GM12878 (cell line): Measurements from ENCODE around the gene STMP1. TPM values are rescaled to one million over a fixed set of nuclear protein-coding genes. Genes with fewer than 3 reads are reported as not detected.

Experiments
- ATAC-seq: fragments of 200-7000 bp; cut with Tn5 transposase; 3 replicates; pipeline ENCODE4 v1.9.1; 2020; ENCODE audit warnings: mild to moderate bottlenecking, moderate library complexity
- BruUV-seq: library from RNA; stranded (reverse); fragments of 400-500 nt; replicated peaks from 2 replicates; lab custom pipeline; 2021; lab: Mats Ljungman, UMichigan
- CTCF ChIA-PET: fragments of 300-600 bp; sonication (Branson Sonifier 250); formaldehyde crosslinking; extraction: SDS; loops from one replicate; lab custom pipeline; 2021; ENCODE audit warnings: inconsistent platforms; lab: Yijun Ruan, JAX
- POLR2A ChIA-PET: fragments of 350-600 bp; formaldehyde crosslinking; extraction: SDS; loops from one replicate; lab custom pipeline; 2021; ENCODE audit warnings: inconsistent platforms; lab: Charles Lee
- RAD21 ChIA-PET: fragments of 300-600 bp; sonication (Branson Sonifier 250); formaldehyde crosslinking; loops from one replicate; lab custom pipeline; 2023; ENCODE audit warnings: antibody characterized with exemption; ENCODE audit not compliant: unreplicated experiment; lab: Charles Lee
- SMC1A ChIA-PET: fragments of 300-600 bp; sonication (Branson Sonifier 250); formaldehyde crosslinking; loops from one replicate; lab custom pipeline; 2023; ENCODE audit not compliant: unreplicated experiment, uncharacterized antibody; lab: Charles Lee
- DNase-seq: peaks from one replicate; pipeline ENCODE4 v3.0.0-alpha.2; 2011; ENCODE audit warnings: low read depth, low spot score
- FAIRE-seq: peaks from 3 replicates; lab custom pipeline; 2011; peaks lifted over from hg19 to GRCh38; lab: Jason Lieb, UNC
- H2AFZ ChIP-seq: 2 replicates; pipeline ENCODE4 v1.6.0; 2011; ENCODE audit warnings: low read depth, low read length, control low read depth; ENCODE audit not compliant: control insufficient read depth
- H3K27ac ChIP-seq: 2 replicates; pipeline ENCODE4 v1.5.1; 2011; ENCODE audit warnings: control low read depth; ENCODE audit not compliant: control insufficient read depth, insufficient read depth
- H3K27me3 ChIP-seq, 2 experiments: replicated peaks in 1 of 2; 2 replicates each; pipeline versions ENCODE4 v1.6.0 to v1.6.1; 2011; ENCODE audit warnings: low read length in 1 of 2; ENCODE audit not compliant: control insufficient read depth in 2 of 2, insufficient read depth in 2 of 2
- H3K36me3 ChIP-seq, 2 experiments: 2 replicates each; pipeline ENCODE4 v1.5.1; 2011; ENCODE audit warnings: low read length in 1 of 2; ENCODE audit not compliant: control insufficient read depth in 2 of 2, insufficient read depth in 2 of 2
- H3K4me1 ChIP-seq: 2 replicates; pipeline ENCODE4 v1.6.1; 2011; ENCODE audit warnings: mild to moderate bottlenecking, low read length, moderate library complexity, mixed read lengths; ENCODE audit not compliant: control insufficient read depth, insufficient read depth
- H3K4me2 ChIP-seq: 2 replicates; pipeline ENCODE4 v1.6.0; 2011; ENCODE audit warnings: control low read depth; ENCODE audit not compliant: control insufficient read depth, insufficient read depth
- H3K4me3 ChIP-seq: fragments of 200-600 bp; sonication (generic); 2 replicates; pipeline ENCODE4 v1.5.1; 2016
- H3K79me2 ChIP-seq: 2 replicates; pipeline ENCODE4 v1.6.0; 2011; ENCODE audit warnings: low read length; ENCODE audit not compliant: control insufficient read depth, insufficient read depth
- H3K9ac ChIP-seq: 2 replicates; pipeline ENCODE4 v1.8.0; 2011; ENCODE audit warnings: low read length, control low read depth, mixed read lengths; ENCODE audit not compliant: control insufficient read depth, insufficient read depth
- H3K9me3 ChIP-seq: replicated peaks from 3 replicates; pipeline ENCODE4 v1.5.1; 2011; ENCODE audit warnings: mild to moderate bottlenecking, low read length; ENCODE audit not compliant: control insufficient read depth, insufficient read depth
- H4K20me1 ChIP-seq: 2 replicates; pipeline ENCODE4 v1.6.0; 2011; ENCODE audit not compliant: control insufficient read depth, insufficient read depth
- ATF7 ChIP-seq: fragments of 450-650 bp; IDR thresholded peaks from 2 replicates; pipeline ENCODE4 v1.6.1; 2016; ENCODE audit warnings: low read depth, mild to moderate bottlenecking
- CHD2 ChIP-seq: IDR thresholded peaks from 2 replicates; pipeline ENCODE4 v1.6.1; 2011; ENCODE audit warnings: low read depth, low read length, improper control_type of control experiment, borderline replicate concordance
- EGR1 ChIP-seq, 2 experiments: IDR thresholded peaks; 1 replicate in 1 of 2; 2 replicates in 1 of 2; pipeline ENCODE4 v1.6.1; 2011 to 2012; ENCODE audit warnings: low read depth in 2 of 2, low read length in 2 of 2, borderline replicate concordance in 1 of 2, mild to moderate bottlenecking in 1 of 2, moderate library complexity in 1 of 2
- HDAC2 ChIP-seq: fragments of 200-600 bp; sonication (generic); IDR thresholded peaks from 2 replicates; pipeline ENCODE4 v1.6.1; 2017
- HDGF ChIP-seq: fragments of 450-650 bp; IDR thresholded peaks from 2 replicates; pipeline ENCODE4 v1.6.1; 2016; ENCODE audit warnings: antibody characterized with exemption
- KAT2A ChIP-seq: conservative IDR thresholded peaks from 2 replicates; pipeline ENCODE4 v1.6.1; 2011; ENCODE audit warnings: low read depth, low read length; ENCODE audit not compliant: control insufficient read depth
- NFIC ChIP-seq: IDR thresholded peaks from 2 replicates; pipeline ENCODE4 v1.6.1; 2012; ENCODE audit warnings: low read depth, mild to moderate bottlenecking, inconsistent platforms, low read length, moderate library complexity
- NR2C1 ChIP-seq: fragments of 450-650 bp; IDR thresholded peaks from 2 replicates; pipeline ENCODE4 v1.6.1; 2017; ENCODE audit warnings: antibody characterized with exemption, mild to moderate bottlenecking, moderate library complexity
- NR2C2 ChIP-seq: IDR thresholded peaks from 2 replicates; pipeline ENCODE4 v1.6.1; 2011; ENCODE audit warnings: borderline replicate concordance, low read depth; ENCODE audit not compliant: control insufficient read depth, insufficient read length
- RAD51 ChIP-seq: fragments of 450-650 bp; IDR thresholded peaks from 2 replicates; pipeline ENCODE4 v1.6.1; 2016; ENCODE audit warnings: moderate library complexity, mild to moderate bottlenecking, inconsistent platforms
- RUNX3 ChIP-seq: IDR thresholded peaks from 2 replicates; pipeline ENCODE4 v1.6.1; 2012; ENCODE audit warnings: low read length, inconsistent platforms
- WGBS: methylation state at CpG from one replicate; pipeline ENCODE4 v1.1.6; 2016; ENCODE audit warnings: low lambda C conversion rate; ENCODE audit not compliant: insufficient replicate concordance, insufficient coverage; ENCODE audit errors: missing lambda C conversion rate; 5-methylcytosine and 5-hydroxymethylcytosine counted together
- in situ Hi-C: fragments of 300-500 bp; cut with MboI; formaldehyde crosslinking; loops from 9 replicates; pipeline ENCODE4 v1.14.3; 2018; ENCODE audit warnings: mixed read lengths
- intact Hi-C: fragments of 100-400 bp; cut with micrococcal nuclease; formaldehyde crosslinking; loops from one replicate; pipeline ENCODE4 v1.14.2; 2022; ENCODE audit not compliant: unreplicated experiment
- polyA plus RNA-seq, 11 experiments: library from polyadenylated mRNA; depleted of rRNA in 4 of 11; unstranded in 6 of 11; stranded (reverse) in 5 of 11; fragments of >200 nt; fragmentation: Nextera tagmentation in 4 of 11; fragmentation: Illumina TruSeq in 1 of 11; extraction: Ambion mirVana in 4 of 11; extraction: Trizol in 1 of 11; gene quantifications; 1 replicate in 1 of 11; 2 replicates in 10 of 11; pipeline versions ENCODE4 v1.2.1 to v1.2.3, GENCODE V29; 2011 to 2016; ENCODE audit warnings: inconsistent platforms in 2 of 11, missing spikeins in 2 of 11, low read depth in 1 of 11
- total RNA-seq, 4 experiments: library from RNA; depleted of rRNA in 3 of 4; stranded (reverse); fragments of >200 nt in 3 of 4; fragmentation: Illumina TruSeq in 1 of 4; extraction: Trizol in 1 of 4; gene quantifications; 2 replicates each; pipeline versions ENCODE4 v1.2.1 to v1.2.3, GENCODE V29; 2013 to 2021

STMP1 gene
- total and polyA plus RNA-seq, 10 of the 15 experiments (the other 5 are each of a cell fraction or from before 2014, with no cell fraction given): 8.0 to 79.9 (median 24.7) TPM

GRCh38 chr7:135707570-135707966 is 45.3 kb downstream of the STMP1 start (continued):
- no peak for TF ChIP-seq RUNX3
- TF ChIP-seq NFIC: no peak
- TF ChIP-seq ATF7: no peak

GRCh38 chr7:135708041-135708440 is 45.7 kb downstream of the STMP1 start:
- intact Hi-C loops: no loop called here
- no peak for FAIRE-seq
- DNase-seq: no peak
- Histone ChIP-seq H3K4me3 (no peak overlapping the region), H3K27ac (no peak overlapping the region), H3K4me2 (no peak overlapping the region), H4K20me1 (no peaks in the 10 kb centered on the region), H2AFZ (no peak overlapping the region), H3K36me3 (no peaks in the 10 kb centered on the region), H3K9me3 (no peaks in the 10 kb centered on the region), H3K79me2 (no peaks in the 10 kb centered on the region), H3K9ac (no peak overlapping the region), H3K4me1 (no peaks in the 10 kb centered on the region), H3K27me3 (no peaks in the 10 kb centered on the region)
- no TSS peak for BruUV-seq
- TF ChIP-seq HDAC2 (no peak), KAT2A (no peak), HDGF (no peak), CHD2 (no peak), NR2C2 (no peak), NR2C1 (no peak), EGR1 (IDR thresholded peaks at IDR 0.05; ENCODE audit: borderline replicate concordance in 1 of 2, low read depth in 2 of 2, low read length in 2 of 2) (no peak), RAD51 (no peak)
- WGBS: 77% methylated on average over 14 of the region's 14 CpGs
- ChIA-PET RAD21 (no interaction called here), POLR2A (no interaction called here), CTCF (interaction anchor here (1.0 kb wide), 1 partner anchor 35 kb away, joined by 3 read pairs; no protein-coding TSS in a partner anchor), SMC1A (no interaction called here)
- in situ Hi-C loops: no loop called here
- ATAC-seq: no peak
